Activated CD8-positive, alpha-beta memory T cell treated with anti-CD3 and anti-CD28 coated beads for 1 hour (primary cell): ENCODE measurements around the gene TEX13A.
"Not testable (repeated sequence)": the region's sequence is repeated elsewhere in the genome, so short reads cannot be mapped to it uniquely, and the experiment has no call there.

Source experiments
- DNase-seq, 2 donors: peaks; one replicate each; pipeline ENCODE4 v3.0.0-alpha.2; 2020; ENCODE audit warnings: low read depth in 1 of 2; ENCODE audit errors: extremely low read depth in 1 of 2

The TEX13A gene, protein sequence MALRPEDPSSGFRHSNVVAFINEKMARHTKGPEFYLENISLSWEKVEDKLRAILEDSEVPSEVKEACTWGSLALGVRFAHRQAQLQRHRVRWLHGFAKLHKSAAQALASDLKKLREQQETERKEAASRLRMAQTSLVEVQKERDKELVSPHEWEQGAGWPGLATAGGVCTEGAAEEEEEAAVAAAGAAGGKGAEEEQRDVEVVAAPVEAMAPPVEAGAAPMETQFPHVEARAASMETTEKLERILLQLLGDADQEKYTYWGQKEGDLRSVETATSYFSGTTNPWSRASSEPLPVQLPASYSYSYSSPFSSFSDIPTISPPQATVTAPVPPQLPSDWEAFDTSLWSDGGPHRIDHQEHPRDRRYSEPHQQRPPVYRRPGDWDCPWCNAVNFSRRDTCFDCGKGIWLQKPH

DNA sequence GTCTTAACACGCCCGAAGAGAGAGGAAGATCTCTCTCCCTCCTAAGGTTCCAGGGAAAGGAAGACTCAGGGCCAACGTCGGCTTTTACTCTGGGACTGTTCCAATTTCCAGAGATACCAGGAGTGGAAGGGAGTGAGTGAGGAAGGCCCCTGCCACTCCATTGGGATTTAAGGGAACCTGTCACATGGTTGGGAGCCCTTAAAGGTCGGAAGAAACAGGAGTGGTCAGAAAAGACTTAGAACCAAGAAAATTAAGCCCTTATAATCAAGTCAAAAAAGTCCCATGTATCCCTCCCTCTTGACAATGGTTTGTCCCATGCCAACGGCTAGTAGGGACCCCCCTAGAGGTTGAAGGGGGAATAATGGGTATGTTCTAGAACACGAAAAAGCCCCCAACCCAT lies at the start of gene TEX13A:
TSS of gene TEX13A (minus strand) at position 59 of the 400 bp plus-strand sequence. CDS start 297 bp downstream, outside the sequence.
- DNase-seq = no peak

DNA sequence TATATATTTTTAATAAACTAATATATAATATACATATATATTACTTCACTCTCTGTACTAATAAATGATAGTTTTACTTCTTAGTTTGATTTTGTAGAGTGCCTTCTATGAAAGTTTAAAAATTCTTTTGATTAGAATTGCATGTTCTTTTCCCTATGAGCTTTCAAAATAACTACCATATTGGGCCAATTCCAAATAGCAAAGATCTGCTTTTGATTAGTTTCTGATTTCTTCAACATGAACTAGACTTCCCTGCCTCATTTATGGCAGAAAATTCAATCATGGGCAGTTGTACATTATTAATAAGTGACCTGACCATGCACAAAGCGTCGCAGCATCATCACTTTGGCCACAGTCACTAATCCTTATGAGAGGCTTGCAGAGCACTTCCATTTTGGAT lies 48.9 kb upstream of the TEX13A start:
- DNase-seq = no peak

DNA sequence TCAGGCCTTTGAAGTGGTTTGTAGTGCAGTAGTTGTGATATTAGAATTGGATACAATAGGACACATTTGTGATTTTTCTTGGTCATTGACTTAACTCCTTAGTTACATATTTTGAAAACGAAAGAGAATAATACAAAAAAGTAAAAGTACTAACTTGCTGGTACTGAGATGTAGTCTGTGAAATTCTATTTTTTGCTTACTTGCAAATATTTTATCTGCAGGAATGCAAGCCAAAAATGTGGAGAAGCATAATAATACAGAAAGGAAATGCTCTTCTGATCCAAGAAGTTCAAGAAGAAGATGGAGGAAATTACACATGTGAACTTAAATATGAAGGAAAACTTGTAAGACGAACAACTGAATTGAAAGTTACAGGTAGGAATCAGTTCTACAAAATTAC lies 46.7 kb upstream of the TEX13A start:
- no peak for DNase-seq

DNA sequence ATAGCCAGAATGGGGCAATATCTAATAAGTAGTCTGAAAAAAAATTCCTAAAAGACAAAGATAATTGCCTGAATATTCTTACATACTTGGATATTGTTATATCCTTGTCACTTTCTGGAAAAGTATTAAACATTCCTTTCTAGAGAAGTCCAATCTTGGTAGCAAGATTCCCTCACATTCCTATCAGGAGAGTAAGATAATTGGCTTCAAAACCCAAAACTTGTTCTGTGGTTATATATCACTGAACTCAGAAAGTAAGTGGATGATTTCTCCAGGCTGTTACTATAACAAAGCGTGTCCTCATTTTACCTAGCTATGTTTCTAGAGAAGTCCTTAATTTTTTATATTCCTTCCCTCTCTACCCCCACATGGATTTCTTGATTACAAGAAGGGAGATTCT lies 46.0 kb upstream of the TEX13A start:
- DNase-seq = no peak

DNA sequence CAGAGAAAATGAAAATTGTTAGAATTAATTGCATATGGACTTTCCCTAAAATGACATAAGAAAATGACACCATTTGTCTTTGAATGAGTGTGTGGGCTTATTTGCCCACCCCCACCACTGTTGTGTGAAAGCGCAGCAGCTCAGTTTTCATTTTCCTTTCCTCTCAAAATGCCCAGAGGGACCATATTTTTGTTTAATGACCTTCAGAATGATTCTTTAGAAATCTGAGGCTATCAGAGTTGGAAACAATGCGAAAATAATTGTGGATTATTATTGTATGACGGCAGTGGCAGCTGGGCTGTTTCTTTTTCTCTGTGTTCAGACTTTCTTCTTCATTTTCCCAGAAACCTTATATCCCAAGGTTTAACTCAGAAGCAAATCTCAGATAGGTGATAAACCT lies 44.6 kb upstream of the TEX13A start:
- no peak for DNase-seq

DNA sequence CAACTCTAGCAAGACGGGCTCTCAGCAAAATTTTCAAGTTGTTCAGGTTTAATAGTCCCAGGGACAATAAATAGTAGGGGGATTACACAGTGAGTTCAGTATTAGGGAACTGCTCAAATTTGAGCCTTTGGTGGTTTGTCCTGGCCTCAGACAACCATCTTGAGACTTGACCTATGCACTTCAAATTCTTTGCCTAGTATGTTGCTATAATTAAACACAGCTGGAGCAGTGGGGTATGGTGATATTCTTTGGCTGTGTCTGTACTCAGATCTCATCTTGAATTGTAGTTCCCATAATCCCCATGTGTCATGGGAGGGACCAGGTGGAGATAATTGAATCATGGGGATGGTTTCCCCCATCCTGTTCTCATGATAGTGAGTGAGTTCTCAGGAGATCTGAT lies 43.3 kb upstream of the TEX13A start:
- no peak for DNase-seq

DNA sequence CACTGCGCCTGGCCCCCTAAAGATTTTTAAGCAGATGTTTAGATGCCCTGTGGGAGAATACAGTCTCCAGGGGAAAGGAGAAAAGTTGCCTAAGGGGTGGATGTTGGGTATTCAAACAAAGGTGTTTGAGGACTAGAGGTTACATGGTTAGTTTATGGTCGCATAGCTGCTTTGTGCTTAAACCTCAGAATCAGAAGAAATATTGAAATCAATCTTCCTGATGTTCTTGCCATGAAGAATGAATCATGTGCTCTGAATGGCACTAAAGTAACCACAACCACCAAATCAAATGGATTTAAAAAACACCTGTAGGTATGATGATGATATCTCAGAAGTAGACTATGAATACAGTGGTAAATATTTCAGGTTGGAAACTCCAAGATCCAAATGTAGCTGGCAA lies 42.7 kb upstream of the TEX13A start:
- no peak for DNase-seq

DNA sequence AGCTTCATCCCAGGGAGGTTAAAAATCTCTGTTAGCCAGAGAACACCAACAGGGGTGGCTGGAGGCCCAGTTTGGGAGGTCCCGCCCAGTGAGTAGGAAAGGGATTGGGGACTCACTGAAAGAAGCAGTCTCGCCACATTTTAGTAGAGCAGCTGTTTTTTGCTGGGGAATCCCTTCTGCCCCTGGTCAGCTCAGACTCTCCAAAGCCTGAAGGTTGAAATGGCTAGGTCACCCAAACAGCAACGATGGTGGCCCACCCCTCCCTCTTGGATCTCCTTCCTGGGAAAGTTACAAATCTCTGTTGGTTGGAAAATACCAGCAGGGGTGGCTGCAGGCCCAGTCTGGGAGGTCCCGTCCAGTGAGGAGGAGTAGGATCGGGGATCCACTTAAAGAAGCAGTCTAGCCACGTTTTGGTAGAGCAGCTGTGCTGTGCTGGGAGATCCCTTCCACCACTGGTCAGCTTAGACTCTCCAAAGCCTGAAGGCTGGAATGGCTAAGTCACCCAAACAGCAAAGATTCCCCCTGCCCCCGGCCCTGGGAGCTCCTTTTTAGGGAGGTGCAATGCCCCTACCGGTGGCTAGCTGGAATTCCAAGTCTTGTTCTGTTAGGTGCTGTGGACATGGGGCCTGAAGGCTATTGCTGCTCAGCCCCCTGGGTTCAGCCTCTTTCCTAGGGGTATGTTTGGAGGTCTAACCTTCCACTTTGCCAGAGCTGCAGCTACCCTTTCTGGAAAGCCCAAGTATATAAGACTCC lies 40.0 kb upstream of the TEX13A start:
- DNase-seq = no peak

DNA sequence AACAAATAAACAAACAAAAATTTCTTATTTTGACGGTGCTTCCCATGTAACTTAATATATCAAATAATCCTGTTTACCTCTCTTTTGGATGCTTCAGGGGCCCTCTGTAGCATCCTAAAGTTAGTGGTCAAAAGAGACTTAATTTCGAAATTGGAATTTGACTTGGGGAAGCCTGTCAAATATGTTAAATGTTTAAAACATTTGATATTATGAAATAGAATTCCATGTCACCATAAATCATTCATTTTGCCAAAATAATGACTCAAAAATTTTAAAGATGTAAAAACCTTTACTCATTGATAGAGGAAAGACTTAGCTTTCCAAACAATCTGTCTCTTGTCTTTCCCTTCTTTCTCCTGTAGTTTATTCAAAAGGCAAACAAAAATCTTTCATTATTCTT lies 20.6 kb upstream of the TEX13A start:
- no peak for DNase-seq

DNA sequence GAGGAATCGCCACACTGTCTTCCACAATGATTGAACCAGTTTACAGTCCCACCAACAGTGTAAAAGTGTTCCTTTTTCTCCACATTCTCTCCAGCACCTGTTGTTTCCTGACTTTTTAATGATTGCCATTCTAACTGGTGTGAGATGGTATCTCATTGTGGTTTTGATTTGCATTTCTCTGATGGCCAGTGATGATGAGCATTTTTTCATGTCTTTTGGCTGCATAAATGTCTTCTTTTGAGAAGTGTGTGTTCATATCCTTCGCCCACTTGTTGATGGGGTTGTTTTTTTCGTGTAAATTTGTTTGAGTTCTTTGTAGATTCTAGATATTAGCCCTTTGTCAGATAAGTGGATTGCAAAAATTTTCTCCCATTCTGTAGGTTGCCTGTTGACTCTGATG lies 16.9 kb upstream of the TEX13A start:
- not testable (repeated sequence) for DNase-seq

DNA sequence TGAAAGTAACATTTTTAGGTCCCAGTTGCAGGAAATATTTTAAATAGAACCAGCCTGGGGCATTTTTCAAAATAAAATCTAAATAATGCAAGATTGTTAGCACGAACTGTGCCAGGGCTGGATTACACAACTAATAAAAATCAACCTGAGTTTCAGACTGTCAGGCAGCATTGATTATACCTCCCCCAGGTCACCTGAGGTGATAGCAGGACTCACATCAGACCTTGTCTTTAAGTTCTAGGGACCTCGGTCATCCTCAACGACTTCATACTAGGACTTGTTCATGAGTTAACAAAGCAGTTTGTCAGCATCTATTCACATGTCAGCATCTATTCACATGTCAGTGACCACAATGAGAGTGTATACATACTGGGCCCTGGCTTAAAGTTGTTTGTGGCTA lies 8.7 kb upstream of the TEX13A start:
- DNase-seq = no peak

DNA sequence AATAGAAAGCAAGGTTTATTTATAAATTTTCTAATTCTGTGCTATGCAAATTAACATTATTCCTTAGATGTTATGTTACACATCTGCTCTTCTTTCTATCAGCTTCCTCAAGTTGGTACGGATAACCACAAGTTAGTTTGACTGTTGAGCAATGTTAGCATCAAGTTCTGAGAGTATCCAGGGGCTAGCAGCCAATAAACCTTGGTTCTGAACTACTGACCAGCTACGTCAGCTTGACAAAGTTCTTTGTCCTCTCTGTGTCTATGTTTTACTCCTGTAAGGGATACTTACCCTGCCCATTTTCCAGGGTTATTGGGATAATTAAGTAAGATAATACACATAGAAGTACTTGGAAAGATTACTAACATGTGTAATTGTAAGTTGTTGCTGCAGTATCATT lies 8.1 kb upstream of the TEX13A start:
- no peak for DNase-seq

DNA sequence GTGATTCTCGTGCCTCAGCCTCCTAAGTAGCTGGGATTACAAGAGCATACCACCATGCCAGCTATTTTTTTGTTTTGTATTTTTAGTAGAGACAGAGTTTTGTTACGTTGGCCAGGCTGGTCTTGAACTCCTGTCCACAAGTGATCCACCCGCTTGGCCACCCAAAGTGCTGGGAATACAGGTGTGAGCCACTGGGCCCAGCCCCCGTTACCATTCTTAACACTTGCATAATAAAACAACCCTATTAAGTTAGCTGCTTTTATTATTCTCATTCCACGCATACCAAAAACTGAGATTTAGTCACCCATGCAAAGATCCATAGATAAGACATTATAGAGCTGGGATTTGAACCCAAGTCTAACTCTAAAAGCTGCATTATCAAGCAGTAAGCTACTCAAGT lies 6.0 kb upstream of the TEX13A start:
- DNase-seq = no peak

DNA sequence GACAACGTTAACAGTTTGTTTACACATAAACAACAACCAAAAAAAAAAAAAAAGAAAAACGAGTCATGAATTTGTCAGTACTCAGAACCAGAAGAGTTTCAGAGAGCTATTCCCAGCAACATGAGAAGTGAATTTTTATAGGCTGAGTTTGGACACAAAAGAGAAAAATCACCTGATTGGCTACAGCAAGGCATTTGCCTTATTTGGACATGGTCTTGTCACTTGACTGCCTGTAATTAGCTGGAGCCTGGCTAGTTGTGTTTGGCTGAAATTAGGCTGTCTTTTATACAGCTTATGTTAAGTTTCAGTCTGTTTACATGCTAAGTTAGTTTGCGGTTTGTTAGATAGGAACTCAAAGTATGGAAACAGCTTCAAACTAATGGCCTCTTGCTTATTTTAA lies 880 bp upstream of the TEX13A start:
- DNase-seq = no peak

DNA sequence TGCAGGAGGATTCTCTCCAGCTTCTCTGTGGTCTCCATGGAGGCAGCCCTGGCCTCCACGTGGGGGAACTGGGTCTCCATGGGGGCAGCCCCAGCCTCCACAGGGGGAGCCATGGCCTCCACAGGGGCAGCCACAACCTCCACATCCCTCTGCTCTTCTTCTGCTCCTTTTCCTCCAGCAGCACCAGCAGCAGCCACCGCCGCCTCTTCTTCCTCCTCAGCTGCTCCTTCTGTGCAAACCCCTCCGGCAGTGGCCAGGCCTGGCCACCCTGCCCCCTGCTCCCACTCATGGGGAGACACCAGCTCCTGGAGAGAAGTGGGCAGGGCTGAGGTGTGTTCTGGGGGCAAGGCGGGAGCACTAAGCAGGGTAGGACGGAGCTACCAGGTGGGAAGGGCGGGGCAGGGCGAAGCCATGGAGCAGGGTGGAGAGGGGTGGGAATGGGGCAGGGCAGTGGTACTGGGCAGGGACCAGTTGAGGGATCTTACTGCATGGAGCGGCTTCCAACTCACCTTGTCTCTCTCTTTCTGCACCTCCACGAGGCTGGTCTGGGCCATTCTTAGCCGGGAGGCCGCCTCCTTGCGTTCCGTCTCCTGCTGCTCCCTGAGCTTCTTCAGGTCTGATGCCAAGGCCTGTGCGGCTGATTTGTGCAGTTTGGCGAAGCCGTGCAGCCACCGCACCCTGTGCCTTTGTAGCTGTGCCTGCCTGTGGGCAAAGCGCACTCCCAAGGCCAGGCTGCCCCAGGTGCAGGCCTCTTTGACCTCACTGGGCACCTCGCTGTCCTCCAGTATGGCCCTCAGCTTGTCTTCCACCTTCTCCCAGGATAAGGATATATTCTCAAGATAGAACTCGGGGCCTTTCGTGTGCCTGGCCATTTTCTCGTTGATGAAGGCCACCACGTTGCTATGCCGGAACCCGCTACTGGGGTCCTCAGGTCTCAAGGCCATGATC lies 766 bp downstream of the TEX13A start:
- DNase-seq = no peak

DNA sequence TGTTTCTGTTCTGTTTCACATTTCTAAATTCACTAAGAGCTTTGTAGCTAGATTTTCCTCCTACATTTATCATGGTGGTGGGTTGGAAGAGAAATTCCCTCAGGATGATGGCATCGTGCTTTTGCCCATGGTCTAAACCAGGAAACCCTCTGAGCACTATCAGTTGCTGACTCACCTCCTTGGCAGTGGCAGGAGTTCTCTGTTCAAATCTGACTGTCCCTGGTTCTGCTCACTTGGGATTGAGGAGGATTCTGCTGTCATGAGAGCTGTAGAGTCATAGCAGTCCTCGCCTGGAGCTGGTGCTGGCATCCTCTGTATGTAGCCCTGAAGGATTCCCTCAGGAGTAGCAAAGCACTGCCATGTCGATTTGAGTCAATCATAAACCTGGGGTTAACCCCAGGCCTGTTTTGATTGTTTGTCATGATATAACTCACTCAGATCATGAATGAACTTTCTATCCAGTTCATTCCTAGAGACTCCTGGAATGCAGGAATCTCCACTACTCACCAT lies 9.4 kb downstream of the TEX13A start:
- DNase-seq = no peak

DNA sequence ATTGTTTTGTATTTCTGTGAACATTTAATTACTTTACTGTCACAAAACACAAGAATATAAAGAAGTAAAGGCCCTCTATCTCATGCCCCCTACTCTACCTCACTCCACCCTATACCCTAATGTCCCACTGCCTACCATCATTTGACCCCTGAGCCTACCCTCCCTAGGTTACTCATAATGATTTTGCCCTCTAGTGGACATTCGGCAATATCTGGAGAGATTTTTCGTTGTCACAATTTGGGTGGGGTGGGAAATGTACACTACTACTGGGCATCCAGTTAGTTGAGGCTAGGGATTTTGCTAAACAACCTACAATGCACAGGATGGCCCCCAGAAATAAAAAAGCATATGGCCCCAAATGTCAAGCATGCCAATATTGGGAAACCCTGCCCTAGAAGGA lies 10.2 kb downstream of the TEX13A start:
- DNase-seq = no peak

DNA sequence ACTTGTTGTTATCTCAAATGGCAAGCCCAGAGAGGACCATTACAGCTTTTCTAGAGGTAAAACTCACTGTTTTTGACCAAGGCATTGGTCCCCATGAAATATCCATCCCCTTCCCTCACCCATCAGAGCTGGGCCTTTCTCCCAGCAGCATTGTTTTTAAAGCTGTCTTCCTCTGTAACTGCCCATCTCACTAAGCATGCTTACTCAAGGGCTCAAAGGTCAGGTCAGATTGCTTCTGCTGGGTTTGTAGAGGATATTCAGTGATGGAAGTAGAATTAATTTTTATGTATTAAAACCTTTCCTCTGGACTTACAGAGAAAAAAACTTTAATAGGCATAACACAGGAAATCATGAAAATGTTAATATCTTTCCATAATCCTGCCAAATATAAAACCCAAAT lies 11.1 kb downstream of the TEX13A start:
- no peak for DNase-seq

DNA sequence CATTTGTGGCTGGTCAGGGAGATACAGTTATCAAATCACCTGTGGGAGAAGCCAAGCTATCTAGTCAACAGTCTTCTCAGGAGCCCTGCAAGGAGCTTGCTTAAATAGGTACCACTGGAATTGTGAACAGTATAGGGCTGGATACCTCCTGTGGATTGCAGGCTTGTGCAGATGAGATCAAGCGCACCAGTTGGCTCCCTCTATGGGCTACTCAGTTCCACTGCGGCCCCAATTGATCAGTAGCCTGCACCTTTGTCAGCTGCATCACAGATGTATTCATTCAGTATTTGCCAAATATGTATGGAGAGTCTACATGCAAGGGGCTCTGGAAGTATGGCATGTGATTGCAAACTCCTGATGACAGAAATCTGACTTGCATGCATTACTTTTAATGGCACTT lies 28.6 kb downstream of the TEX13A start:
- DNase-seq = no peak

DNA sequence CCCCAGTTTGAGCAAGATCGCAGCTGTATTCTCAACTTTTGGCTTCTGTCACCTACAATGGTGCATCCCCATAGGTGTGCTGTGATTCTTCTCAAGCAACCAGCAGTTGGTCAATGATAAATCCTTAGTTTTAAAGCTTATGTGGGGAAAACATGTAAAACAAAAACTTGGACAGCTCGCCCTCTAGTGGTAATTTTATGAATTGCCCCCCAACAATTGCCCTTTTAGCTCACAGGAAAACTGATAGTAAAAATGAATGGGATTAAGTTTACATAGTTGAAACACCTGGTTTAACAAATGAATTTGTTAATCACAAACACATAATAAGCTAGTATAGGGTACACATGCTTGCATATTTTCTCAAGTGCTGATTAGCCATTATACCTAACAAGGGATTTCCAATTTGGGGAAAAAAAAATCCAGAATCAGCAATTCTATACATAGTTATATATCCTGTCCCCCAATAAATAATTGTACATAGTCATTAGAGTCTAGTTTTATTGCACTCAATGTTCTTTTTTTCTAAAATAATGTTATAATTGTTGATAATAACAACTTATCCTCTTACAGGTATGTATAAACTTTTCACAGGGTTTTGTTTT lies 30.1 kb downstream of the TEX13A start:
- no peak for DNase-seq

DNA sequence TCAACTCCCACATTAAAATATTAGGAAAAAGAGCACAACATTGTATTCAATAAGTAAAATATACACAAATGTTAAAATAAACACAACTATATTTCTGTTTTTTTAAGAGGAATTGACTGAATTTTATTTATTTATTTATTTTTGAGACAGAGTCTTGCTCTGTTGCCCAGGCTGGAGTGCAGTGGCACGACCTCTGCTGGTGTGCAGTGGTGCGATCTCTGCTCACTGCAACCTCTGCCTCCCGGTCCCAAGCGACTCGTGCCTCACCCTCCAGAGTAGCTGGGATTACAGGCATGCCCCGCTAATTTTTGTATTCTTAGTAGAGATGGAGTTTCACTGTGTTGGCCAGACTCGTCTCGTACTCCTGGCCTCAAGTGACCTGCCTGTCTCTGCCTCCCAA lies 31.4 kb downstream of the TEX13A start:
- DNase-seq = no peak
